ENCODE measurements around the gene ALDH7A1.
"Not testable (repeated sequence)": the region's sequence is repeated elsewhere in the genome, so short reads cannot be mapped to it uniquely, and the experiment has no call there.

ALDH7A1 gene

GRCh38 chr5:126600631-126601511 lies 5.9 kb upstream of the ALDH7A1 start, which contains the start of gene PHAX:
TSS of gene PHAX (plus strand) at chr5:126600947. CDS start at chr5:126600963, 16 bp downstream.
- TF ChIP-seq CTCF (IDR thresholded peaks at IDR 0.05; ENCODE audit: low read depth, low read length, poor library complexity, severe bottlenecking) = peak; percentile 84
- TF ChIP-seq EZH2phosphoT487 (IDR thresholded peaks at IDR 0.05; ENCODE audit: borderline replicate concordance, low read length) = no peak
- Histone ChIP-seq H3K27me3 (ENCODE audit: control insufficient read depth, low read length) (no peaks in the 10 kb centered on the region), H3K79me2 (ENCODE audit: control insufficient read depth, low read length) (peaks cover 51% of the 10 kb centered on the region), H3K4me2 (ENCODE audit: low read length) (peak within 1 kb of the TSS; percentile 62), H3K4me3 (ENCODE audit: low read length) (peak within 1 kb of the TSS; percentile 95), H3K36me3 (ENCODE audit: control insufficient read depth, low read length) (peaks cover 36% of the 10 kb centered on the region), H3F3A (ENCODE audit: control insufficient read depth, insufficient read depth) (0 out of 2 replicates have a peak, but pooled peaks cover 4% of the 10 kb centered on the region), H3K27ac (ENCODE audit: low read depth, low read length) (peak within 1 kb of the TSS; percentile 59), H3K9me2 (replicated peaks; ENCODE audit: control insufficient read depth, low read length) (no peaks in the 10 kb centered on the region), H3K4me1 (ENCODE audit: control insufficient read depth, low read length) (peaks cover 44% of the 10 kb centered on the region), H4K20me1 (ENCODE audit: control insufficient read depth, insufficient read depth, low read depth, low read length) (peaks cover 7% of the 10 kb centered on the region; the same call in 1 of the 2 replicates), H3K9me3 (ENCODE audit: control insufficient read depth, insufficient read depth, low read length) (peaks cover 3% of the 10 kb centered on the region)

GRCh38 chr5:126599971-126600630 lies 5.1 kb upstream of the ALDH7A1 start:
- Histone ChIP-seq H3K4me2 (ENCODE audit: low read length) (peak overlapping the region; percentile 62), H3K27ac (ENCODE audit: low read depth, low read length) (peak overlapping the region; percentile 59; the same call in 1 of the 2 replicates), H3K4me3 (ENCODE audit: low read length) (peak overlapping the region; percentile 95), H3K79me2 (ENCODE audit: control insufficient read depth, low read length) (peaks cover 44% of the 10 kb centered on the region), H3K4me1 (ENCODE audit: control insufficient read depth, low read length) (peaks cover 37% of the 10 kb centered on the region), H3K36me3 (ENCODE audit: control insufficient read depth, low read length) (peaks cover 28% of the 10 kb centered on the region)
- not testable (repeated sequence) for H3F3A ChIP-seq (ENCODE audit: control insufficient read depth, insufficient read depth); H3K9me3 ChIP-seq (ENCODE audit: control insufficient read depth, insufficient read depth, low read length); H3K27me3 ChIP-seq (ENCODE audit: control insufficient read depth, low read length); H3K9me2 ChIP-seq (replicated peaks; ENCODE audit: control insufficient read depth, low read length); H4K20me1 ChIP-seq (ENCODE audit: control insufficient read depth, insufficient read depth, low read depth, low read length)

- H3K4me2 ChIP-seq (ENCODE audit: low read length) = no peak overlapping the region
These were observed 4.5 kb upstream of the ALDH7A1 start for GRCh38 chr5:126599499-126599898.

More at GRCh38 chr5:126599499-126599898, 4.5 kb upstream of the ALDH7A1 start:
- Histone ChIP-seq H4K20me1 (ENCODE audit: control insufficient read depth, insufficient read depth, low read depth, low read length) (0 out of 2 replicates have a peak, but pooled peaks cover 5% of the 10 kb centered on the region), H3K27ac (ENCODE audit: low read depth, low read length) (no peak overlapping the region), H3K36me3 (ENCODE audit: control insufficient read depth, low read length) (peaks cover 24% of the 10 kb centered on the region), H3K27me3 (ENCODE audit: control insufficient read depth, low read length) (no peaks in the 10 kb centered on the region), H3K9me2 (replicated peaks; ENCODE audit: control insufficient read depth, low read length) (no peaks in the 10 kb centered on the region), H3K4me1 (ENCODE audit: control insufficient read depth, low read length) (peaks cover 34% of the 10 kb centered on the region), H3K9me3 (ENCODE audit: control insufficient read depth, insufficient read depth, low read length) (peaks cover 3% of the 10 kb centered on the region), H3F3A (ENCODE audit: control insufficient read depth, insufficient read depth) (0 out of 2 replicates have a peak, but pooled peaks cover 4% of the 10 kb centered on the region), H3K4me3 (ENCODE audit: low read length) (no peak overlapping the region), H3K79me2 (ENCODE audit: control insufficient read depth, low read length) (peaks cover 38% of the 10 kb centered on the region)
- TF ChIP-seq CTCF (IDR thresholded peaks at IDR 0.05; ENCODE audit: low read depth, low read length, poor library complexity, severe bottlenecking) (no peak), EZH2phosphoT487 (IDR thresholded peaks at IDR 0.05; ENCODE audit: borderline replicate concordance, low read length) (no peak)
